Adrenal gland (tissue), 12 donors: Measurements from ENCODE around the gene MAPK1IP1L. TPM values are rescaled to one million over a fixed set of nuclear protein-coding genes. Genes with fewer than 3 reads are reported as not detected.
"Not testable (repeated sequence)": the region's sequence is repeated elsewhere in the genome, so short reads cannot be mapped to it uniquely, and the experiment has no call there.

Source experiments
- DNase-seq, 7 donors: peaks; one replicate each; pipeline ENCODE4 v3.0.0-alpha.2; 2019 to 2020
- H3K27ac ChIP-seq, 5 donors: fragments of 200-600 bp; sonication (generic) in 4 of 5; 1 replicate in 3 of 5; 2 replicates in 2 of 5; pipeline versions ENCODE4 v1.5.1 to v1.8.0; 2016 to 2020; ENCODE audit warnings: mild to moderate bottlenecking in 1 of 5
- H3K27me3 ChIP-seq: fragments of 200-600 bp; 2 replicates; pipeline ENCODE4 v1.8.0; 2021
- H3K36me3 ChIP-seq, 2 donors: fragments of 200-600 bp; replicated peaks in 1 of 2; 1 replicate in 1 of 2; 2 replicates in 1 of 2; pipeline versions ENCODE4 v1.5.1 to v1.8.0; 2018 to 2022
- H3K4me1 ChIP-seq, 2 donors: fragments of 200-600 bp; replicated peaks in 1 of 2; 1 replicate in 1 of 2; 2 replicates in 1 of 2; pipeline versions ENCODE4 v1.5.1 to v1.8.0; 2018 to 2021
- H3K4me3 ChIP-seq, 4 donors: fragments of 200-600 bp; sonication (generic) in 3 of 4; one replicate each; pipeline ENCODE4 v1.5.1; 2016 to 2018
- H3K9me3 ChIP-seq, 3 donors: fragments of 200-600 bp; sonication (generic) in 1 of 3; replicated peaks in 1 of 3; 1 replicate in 2 of 3; 2 replicates in 1 of 3; pipeline versions ENCODE4 v1.5.1 to v1.8.0; 2016 to 2021
- CTCF ChIP-seq, 6 experiments: fragments of 450-650 bp in 4 of 6; fragments of 200-600 bp in 2 of 6; sonication (generic) in 1 of 6; IDR thresholded peaks; 1 replicate in 5 of 6; 2 replicates in 1 of 6; pipeline versions ENCODE4 v1.5.1 to v1.8.0; 2016 to 2021; ENCODE audit warnings: antibody characterized with exemption in 6 of 6, mild to moderate bottlenecking in 2 of 6, moderate library complexity in 1 of 6
- POLR2A ChIP-seq, 2 donors: fragments of 450-650 bp; IDR thresholded peaks; one replicate each; pipeline ENCODE4 v1.6.1; 2017; ENCODE audit warnings: antibody characterized with exemption in 2 of 2, mild to moderate bottlenecking in 2 of 2, moderate library complexity in 1 of 2
- WGBS, 4 donors: extraction: QIAGEN DNeasy Blood & Tissue Kit in 2 of 4; methylation state at CpG; one replicate each; pipeline versions ENCODE4 v1.1.5 to v1.1.7; 2013 to 2017; 5-methylcytosine and 5-hydroxymethylcytosine counted together
- intact Hi-C, 2 donors: fragments of 100-400 bp; cut with DNase I; formaldehyde crosslinking; loops; one replicate each; pipeline versions ENCODE4 v1.14.1 to v1.15.0; 2022 to 2023
- polyA plus RNA-seq, 3 donors: library from polyadenylated mRNA; stranded (reverse); fragments of 200-250 nt in 2 of 3; fragments of 350-450 nt in 1 of 3; fragmentation: Illumina TruSeq in 1 of 3; extraction: RNeasy Lipid Tissue Mini Kit (QIAGEN cat#74804) in 1 of 3; gene quantifications; one replicate each; pipeline ENCODE4 v1.2.3, GENCODE V29; 2013 to 2014
- total RNA-seq, 9 donors: library from RNA; depleted of rRNA in 4 of 9; stranded (reverse); fragments of >200 nt in 4 of 9; fragments of 120-200 nt in 1 of 9; fragmentation: NEBNext Ultra II Directional in 1 of 9; extraction: Animal tissue kit (Norgen Biotek cat#: 25700) in 1 of 9; gene quantifications; one replicate each; pipeline versions ENCODE4 v1.1.0 to v1.2.4, GENCODE V29; 2013 to 2023
- donor health status: healthy with polysubstance abuse.
- donor health status: Bipolar disorder and iron deficiency.
- donor health status: DM: yes; HTN: yes; CAD: no.
- donor health status: DM: no; HTN: no; CAD: no.
- donor health status: DM: no; HTN: no; CAD: no.
- donor health status: DM: yes; HTN: yes; CAD: no.

The MAPK1IP1L gene
- total and polyA plus RNA-seq, 12 donors, result 23.2 to 132 (median 76.5) TPM

GRCh38 chr14:55075628-55076175 is 24.3 kb downstream of the MAPK1IP1L start:
- no peak for DNase-seq
- 79 to 90% (median 85%) methylated on average over 3 of the region's 3 CpGs for WGBS, 4 donors
- Histone ChIP-seq H3K27ac (no peak overlapping the region), H3K4me3 (no peak overlapping the region), H3K27me3 (no peaks in the 10 kb centered on the region), H3K36me3 (no peaks in the 10 kb centered on the region), H3K4me1 (peaks cover 7 to 19% of the 10 kb centered on the region in 2 donors), H3K9me3 (no peaks in the 10 kb centered on the region)
- intact Hi-C loops, result no loop called here
- TF ChIP-seq CTCF (IDR thresholded peaks at IDR 0.05) (no peak), POLR2A (IDR thresholded peaks at IDR 0.05) (no peak)

DNA sequence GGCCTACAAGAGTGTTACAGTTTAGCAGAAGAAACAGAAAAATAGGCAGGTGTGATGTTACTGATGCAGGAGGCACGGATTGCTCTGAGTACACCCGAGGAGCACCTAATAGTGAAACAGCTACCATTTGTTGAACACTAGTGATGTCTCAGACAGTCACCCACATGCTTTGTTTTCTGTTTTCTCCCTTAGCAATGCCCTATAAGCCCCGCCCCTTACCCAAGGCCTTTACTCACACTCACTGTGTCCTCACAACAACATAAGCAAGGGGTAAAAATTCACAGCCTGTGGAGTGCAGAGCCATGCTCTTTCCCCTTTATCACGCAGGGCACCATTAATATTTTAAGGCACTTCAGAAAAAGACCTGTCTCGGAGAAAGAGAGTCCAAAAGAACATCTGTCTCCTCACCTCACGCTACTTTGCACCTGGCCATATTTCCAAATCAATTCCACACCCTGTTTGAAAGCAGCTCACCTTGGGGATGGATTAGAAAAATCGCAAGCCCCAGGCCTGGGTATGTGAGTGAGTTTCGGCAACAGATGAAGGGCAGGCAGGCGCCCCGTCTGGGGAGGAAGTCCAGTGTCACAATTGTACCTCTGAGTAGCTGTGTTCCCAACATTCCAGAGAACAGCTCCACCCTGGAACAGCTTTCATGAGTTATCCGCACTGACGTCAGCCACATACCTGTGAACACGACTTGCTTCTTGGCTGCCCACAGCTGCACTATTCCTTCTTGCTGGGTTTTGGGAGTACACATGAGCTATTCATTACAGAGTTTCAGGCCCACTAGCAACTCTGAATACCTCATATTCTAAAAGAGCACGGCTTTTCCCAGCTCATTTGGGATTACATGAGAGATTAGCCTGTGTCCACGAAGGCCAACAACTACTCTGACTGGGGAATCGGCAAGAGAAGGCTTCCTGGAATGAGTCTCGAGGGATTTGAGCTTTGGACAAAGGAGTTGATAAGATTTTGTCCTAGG is 26.0 kb downstream of the MAPK1IP1L start:
- TF ChIP-seq POLR2A (IDR thresholded peaks at IDR 0.05), result no peak
- TF ChIP-seq CTCF (IDR thresholded peaks at IDR 0.05), result no peak
- H3K27ac ChIP-seq, result no peak overlapping the region

DNA sequence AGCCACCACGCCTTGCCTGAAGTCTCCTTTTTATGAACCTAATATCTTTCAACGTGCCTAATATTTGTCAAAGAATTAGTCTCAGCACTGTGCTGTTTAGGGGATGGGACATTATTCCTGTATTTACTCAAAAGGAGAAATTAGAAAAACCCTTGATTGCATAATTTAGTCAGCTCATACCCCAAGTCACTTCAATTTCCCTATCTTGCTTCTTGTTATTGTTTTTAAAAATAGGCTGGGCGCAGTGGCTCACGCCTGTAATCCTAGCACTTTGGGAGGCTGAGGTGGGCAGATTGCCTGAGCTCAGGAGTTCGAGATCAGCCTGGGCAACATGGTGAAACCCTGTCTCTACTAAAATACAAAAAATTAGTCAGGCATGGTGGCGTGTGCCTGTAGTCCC is 28.5 kb downstream of the MAPK1IP1L start:
- H3K4me1 ChIP-seq, H3K4me3 ChIP-seq, H3K9me3 ChIP-seq, H3K27me3 ChIP-seq, intact Hi-C loops, H3K27ac ChIP-seq, H3K36me3 ChIP-seq, DNase-seq: not testable (repeated sequence)
- WGBS, 4 donors, result 71 to 80% (median 76%) methylated on average over 6 of the region's 6 CpGs

More for the DNA sequence above, 26.0 kb downstream of the MAPK1IP1L start:
- no peaks in the 10 kb centered on the region for H3K9me3 ChIP-seq
- intact Hi-C loops, result no loop called here
- no peaks in the 10 kb centered on the region for H3K36me3 ChIP-seq
- no peak overlapping the region for H3K4me3 ChIP-seq
- H3K4me1 ChIP-seq, result peaks cover 0 to 2% of the 10 kb centered on the region in 2 donors
- H3K27me3 ChIP-seq, result no peaks in the 10 kb centered on the region
- WGBS, 4 donors, result 80 to 88% (median 84%) methylated on average over 13 to 17 of the region's 17 CpGs
- peak in 1 of 7 donors; percentile 19 for DNase-seq

DNA sequence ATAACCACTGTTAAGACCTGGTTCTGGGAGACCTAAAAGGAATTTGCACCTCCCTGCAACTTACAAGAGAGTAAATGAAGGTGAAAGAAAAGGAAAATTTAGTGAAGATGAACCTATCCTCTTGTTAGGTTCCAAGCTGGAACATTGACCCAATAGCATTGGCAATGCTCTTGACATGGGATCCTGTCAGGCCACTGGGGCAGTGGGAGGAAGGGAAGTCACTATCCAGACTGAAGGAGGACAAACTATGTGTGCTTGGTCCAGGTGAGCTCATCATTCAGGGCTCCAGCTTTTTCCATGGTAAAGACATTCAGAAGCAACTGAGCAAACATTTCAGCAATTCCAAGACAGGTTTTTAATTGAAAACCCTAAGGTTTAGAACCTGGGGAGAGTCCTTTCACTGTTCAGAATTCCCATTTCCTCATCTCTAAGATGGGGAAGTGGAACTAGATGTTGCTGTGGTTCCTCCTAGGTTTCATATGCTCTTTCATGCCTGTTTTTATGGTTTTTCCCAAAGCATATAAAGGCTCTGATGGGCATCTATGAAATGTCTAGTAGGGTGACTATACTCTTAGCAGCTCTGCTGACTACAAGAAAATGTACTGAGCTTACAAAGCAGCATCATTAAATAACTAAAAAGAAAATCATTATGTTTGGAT is 33.1 kb downstream of the MAPK1IP1L start:
- intact Hi-C loops, result loop anchor here in 1 of 2 donors (5.0 kb wide), 1 partner anchor 73 kb away; no protein-coding TSS in a partner anchor
- no peaks in the 10 kb centered on the region for H3K36me3 ChIP-seq
- no peak overlapping the region for H3K27ac ChIP-seq
- H3K4me3 ChIP-seq, result no peak overlapping the region
- no peaks in the 10 kb centered on the region for H3K9me3 ChIP-seq
- DNase-seq, result no peak
- TF ChIP-seq POLR2A (IDR thresholded peaks at IDR 0.05), result no peak
- TF ChIP-seq CTCF (IDR thresholded peaks at IDR 0.05), result no peak
- no peaks in the 10 kb centered on the region for H3K4me1 ChIP-seq
- H3K27me3 ChIP-seq, result no peaks in the 10 kb centered on the region
